ENCODE results near the gene UBC.
A peak's percentile ranks its signal among the peaks of the same experiment; 100 is the strongest.

Gene UBC

DNA sequence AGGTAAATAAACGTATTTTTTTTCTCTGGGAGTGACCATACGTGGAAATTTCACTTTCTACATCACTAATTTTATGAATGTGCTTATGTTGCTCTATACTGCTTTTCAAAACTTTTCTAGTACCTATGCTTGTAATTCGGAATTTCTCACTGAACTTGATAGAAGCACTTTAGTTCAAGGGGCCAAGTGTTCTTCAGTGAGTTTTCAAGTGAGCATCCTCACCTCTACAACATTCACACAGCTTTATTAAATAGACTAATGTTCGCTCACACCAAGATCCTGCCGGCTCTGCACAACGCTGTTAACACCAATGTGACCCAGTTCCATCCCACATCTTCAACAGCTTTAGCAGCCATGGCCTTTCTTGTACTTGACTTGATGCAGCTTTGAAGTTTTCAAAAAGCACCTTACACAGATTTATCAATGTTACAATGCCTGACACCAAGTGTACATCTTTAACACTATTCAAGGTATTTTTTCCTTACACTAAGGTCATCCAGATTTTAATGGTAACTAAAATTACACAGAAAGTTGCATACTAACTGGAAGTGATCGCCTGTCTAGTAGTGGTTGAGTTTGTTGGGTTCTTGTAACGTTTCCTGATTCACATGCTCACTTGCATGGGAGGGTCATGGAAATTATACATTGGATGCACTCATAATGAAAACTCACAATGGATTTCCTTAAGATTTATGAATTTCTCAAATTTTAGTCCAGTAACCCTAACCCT lies 4.5 kb downstream of the UBC start:
- 0 out of 2 replicates have a peak, but pooled peaks have one; percentile 9 for TF ChIP-seq POLR2AphosphoS5 (IDR thresholded peaks at IDR 0.05; ENCODE audit: low read depth, low read length)
- no peak for TF ChIP-seq TAF1 (IDR thresholded peaks at IDR 0.05; ENCODE audit: borderline replicate concordance, insufficient read depth, low read length)
- TF ChIP-seq, protein P1, sequence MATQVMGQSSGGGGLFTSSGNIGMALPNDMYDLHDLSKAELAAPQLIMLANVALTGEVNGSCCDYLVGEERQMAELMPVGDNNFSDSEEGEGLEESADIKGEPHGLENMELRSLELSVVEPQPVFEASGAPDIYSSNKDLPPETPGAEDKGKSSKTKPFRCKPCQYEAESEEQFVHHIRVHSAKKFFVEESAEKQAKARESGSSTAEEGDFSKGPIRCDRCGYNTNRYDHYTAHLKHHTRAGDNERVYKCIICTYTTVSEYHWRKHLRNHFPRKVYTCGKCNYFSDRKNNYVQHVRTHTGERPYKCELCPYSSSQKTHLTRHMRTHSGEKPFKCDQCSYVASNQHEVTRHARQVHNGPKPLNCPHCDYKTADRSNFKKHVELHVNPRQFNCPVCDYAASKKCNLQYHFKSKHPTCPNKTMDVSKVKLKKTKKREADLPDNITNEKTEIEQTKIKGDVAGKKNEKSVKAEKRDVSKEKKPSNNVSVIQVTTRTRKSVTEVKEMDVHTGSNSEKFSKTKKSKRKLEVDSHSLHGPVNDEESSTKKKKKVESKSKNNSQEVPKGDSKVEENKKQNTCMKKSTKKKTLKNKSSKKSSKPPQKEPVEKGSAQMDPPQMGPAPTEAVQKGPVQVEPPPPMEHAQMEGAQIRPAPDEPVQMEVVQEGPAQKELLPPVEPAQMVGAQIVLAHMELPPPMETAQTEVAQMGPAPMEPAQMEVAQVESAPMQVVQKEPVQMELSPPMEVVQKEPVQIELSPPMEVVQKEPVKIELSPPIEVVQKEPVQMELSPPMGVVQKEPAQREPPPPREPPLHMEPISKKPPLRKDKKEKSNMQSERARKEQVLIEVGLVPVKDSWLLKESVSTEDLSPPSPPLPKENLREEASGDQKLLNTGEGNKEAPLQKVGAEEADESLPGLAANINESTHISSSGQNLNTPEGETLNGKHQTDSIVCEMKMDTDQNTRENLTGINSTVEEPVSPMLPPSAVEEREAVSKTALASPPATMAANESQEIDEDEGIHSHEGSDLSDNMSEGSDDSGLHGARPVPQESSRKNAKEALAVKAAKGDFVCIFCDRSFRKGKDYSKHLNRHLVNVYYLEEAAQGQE (IDR thresholded peaks at IDR 0.05; ENCODE audit: insufficient read depth in 1 of 2, low read depth in 2 of 2, low read length in 2 of 2) = no peak
- TF ChIP-seq SIN3A (IDR thresholded peaks at IDR 0.05; ENCODE audit: borderline replicate concordance, insufficient read depth, low read length) = 0 out of 2 replicates have a peak, but pooled peaks have one; percentile 22

DNA sequence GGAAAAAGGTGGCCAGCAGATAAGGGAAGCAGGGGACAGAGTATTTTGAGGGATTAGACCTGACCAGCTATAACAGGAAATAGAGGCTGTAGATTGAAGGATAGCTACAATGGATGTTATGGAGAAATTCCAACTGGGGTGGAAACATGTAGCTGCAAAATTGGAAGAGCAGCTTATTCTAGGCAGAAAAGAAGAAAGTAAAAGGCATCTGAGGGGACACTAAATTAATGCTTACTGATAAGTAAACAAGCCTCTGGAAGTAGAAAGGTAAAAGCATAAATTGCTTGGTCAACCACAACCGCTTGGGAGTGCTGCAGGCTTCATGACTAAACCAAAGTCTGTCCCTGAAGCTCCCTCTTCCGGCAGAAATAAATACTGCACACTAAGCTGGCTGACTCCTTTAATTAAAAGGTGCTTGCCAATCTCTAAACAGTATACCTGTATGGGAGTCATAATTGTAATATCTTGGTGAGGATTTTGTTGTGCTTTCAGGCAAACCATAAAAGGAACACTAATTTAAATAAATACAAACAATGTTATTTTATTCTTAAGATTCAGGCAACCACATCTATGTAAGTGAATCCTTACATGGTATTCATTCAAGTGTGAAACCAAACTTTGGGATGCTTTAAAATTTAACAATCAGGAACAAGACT lies 7.7 kb downstream of the UBC start:
- TF ChIP-seq, protein P1 (IDR thresholded peaks at IDR 0.05; ENCODE audit: insufficient read depth in 1 of 2, low read depth in 2 of 2, low read length in 2 of 2) = no peak
- no peak for TF ChIP-seq POLR2AphosphoS5 (IDR thresholded peaks at IDR 0.05; ENCODE audit: low read depth, low read length)
- no peak for TF ChIP-seq FOXP2 (optimal IDR thresholded peaks at IDR 0.05; ENCODE audit: borderline replicate concordance, extremely low read depth, extremely low read length, insufficient read depth)
- no peak for TF ChIP-seq SIN3A (IDR thresholded peaks at IDR 0.05; ENCODE audit: borderline replicate concordance, insufficient read depth, low read length)
- TF ChIP-seq TAF1 (IDR thresholded peaks at IDR 0.05; ENCODE audit: borderline replicate concordance, insufficient read depth, low read length) = no peak

DNA sequence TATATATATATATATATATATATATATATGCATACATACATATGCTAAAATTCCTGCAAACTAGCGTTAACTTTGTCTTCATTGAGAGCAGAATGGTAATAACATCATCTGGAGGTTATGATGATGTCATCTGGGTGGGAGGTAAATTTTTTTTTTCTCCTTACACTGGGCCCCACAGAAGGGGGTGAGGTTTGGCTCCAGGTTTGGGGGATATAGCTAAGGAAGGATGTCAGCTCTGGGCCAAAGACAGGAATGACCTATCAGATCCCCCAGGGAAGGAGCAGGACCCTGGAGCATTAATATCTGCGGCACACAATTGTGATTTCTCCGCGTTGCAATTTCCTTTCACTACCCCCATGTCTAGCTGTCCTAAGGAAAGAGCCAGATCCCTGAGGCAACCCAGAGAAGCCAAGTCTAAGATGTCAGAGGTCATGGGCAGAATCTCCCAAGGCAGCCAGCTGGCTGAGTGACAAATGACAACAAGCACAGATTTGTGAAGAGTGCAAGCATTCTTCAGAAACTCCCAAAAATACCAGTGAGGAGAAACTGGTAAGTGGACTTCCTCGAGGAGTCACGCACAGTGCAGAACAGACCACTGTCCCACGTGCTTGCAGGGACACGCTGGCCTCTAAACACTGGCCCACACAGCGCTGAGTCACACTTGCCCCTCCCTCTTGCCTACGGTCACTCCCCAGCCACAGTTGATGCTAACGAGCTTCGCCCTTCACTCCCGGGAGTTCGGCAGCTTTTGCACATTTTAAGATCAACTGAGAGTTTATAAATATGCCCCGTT lies 9.9 kb downstream of the UBC start:
- TF ChIP-seq TAF1 (IDR thresholded peaks at IDR 0.05; ENCODE audit: borderline replicate concordance, insufficient read depth, low read length) (0 out of 2 replicates have a peak, but pooled peaks have one; percentile 51), FOXP2 (optimal IDR thresholded peaks at IDR 0.05; ENCODE audit: borderline replicate concordance, extremely low read depth, extremely low read length, insufficient read depth) (peak; percentile 80), POLR2AphosphoS5 (IDR thresholded peaks at IDR 0.05; ENCODE audit: low read depth, low read length) (no peak), SIN3A (IDR thresholded peaks at IDR 0.05; ENCODE audit: borderline replicate concordance, insufficient read depth, low read length) (peak; percentile 97; the same call in 1 of the 2 replicates)
- TF ChIP-seq, protein P1 (IDR thresholded peaks at IDR 0.05; ENCODE audit: insufficient read depth in 1 of 2, low read depth in 2 of 2, low read length in 2 of 2) = 0 out of 4 replicates have a peak, but pooled peaks of 1 of the 2 experiments have one; percentile 36

DNA sequence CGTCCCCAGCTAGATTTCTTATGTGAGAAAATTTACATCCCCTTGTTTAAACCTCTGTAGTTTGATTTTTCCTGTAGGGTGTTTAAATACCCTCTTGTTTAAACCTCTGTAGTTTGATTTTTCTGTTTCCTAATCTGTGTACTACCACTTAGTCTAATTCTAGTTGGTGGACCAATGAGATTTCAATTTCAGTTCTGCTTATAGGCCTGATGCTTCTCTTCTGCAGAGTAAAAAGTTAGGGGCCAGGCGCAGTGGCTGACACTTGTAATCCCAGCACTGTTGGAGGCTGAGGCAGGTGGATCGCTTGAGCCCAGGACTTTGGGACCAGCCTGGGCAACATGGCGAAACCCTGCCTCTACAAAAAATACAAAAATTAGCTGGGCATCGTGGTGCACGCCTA lies 11.5 kb downstream of the UBC start:
- TF ChIP-seq SIN3A (IDR thresholded peaks at IDR 0.05; ENCODE audit: borderline replicate concordance, insufficient read depth, low read length) (no peak), POLR2AphosphoS5 (IDR thresholded peaks at IDR 0.05; ENCODE audit: low read depth, low read length) (no peak), TAF1 (IDR thresholded peaks at IDR 0.05; ENCODE audit: borderline replicate concordance, insufficient read depth, low read length) (no peak), FOXP2 (optimal IDR thresholded peaks at IDR 0.05; ENCODE audit: borderline replicate concordance, extremely low read depth, extremely low read length, insufficient read depth) (no peak)
- TF ChIP-seq, protein P1 (IDR thresholded peaks at IDR 0.05; ENCODE audit: insufficient read depth in 1 of 2, low read depth in 2 of 2, low read length in 2 of 2) = no peak

All from PFSK-1 (cell line).